ACHN (cell line): ENCODE measurements around the gene AK2.
A peak's percentile ranks its signal among the peaks of the same experiment; 100 is the strongest.

Experiments used
- DNase-seq: peaks from one replicate; pipeline ENCODE4 v3.0.0-alpha.2; 2015
- in situ Hi-C: cut with HindIII; loops from 2 replicates; pipeline ENCODE4 v1.10.0; 2017; ENCODE audit warnings: low sequenced_read_pairs, low pct_ligation_motif_present, low pct_unique_long_range_greater_than_20kb

Gene AK2

GRCh38 chr1:32964461-32965250 lies 72.0 kb downstream of the AK2 start, which contains the start of gene RNF19B:
Gene RNF19B (minus strand): TSS chr1:32964809. CDS start chr1:32964685, 124 bp downstream.
- in situ Hi-C loops: no loop called here

GRCh38 chr1:32963746-32964460 lies 72.8 kb downstream of the AK2 start:
- in situ Hi-C loops: no loop called here
- peak; percentile 50 for DNase-seq

More at GRCh38 chr1:32964461-32965250, 72.0 kb downstream of the AK2 start, which contains the start of gene RNF19B:
- peak; percentile 92 for DNase-seq

GRCh38 chr1:32962248-32962896 lies 74.3 kb downstream of the AK2 start:
- in situ Hi-C loops: no loop called here
- peak; percentile 33 for DNase-seq

GRCh38 chr1:32960819-32961355 lies 75.8 kb downstream of the AK2 start:
- in situ Hi-C loops: no loop called here
- no peak for DNase-seq

GRCh38 chr1:32960342-32960741 lies 76.3 kb downstream of the AK2 start:
- DNase-seq: no peak
- in situ Hi-C loops: no loop called here

GRCh38 chr1:32958827-32959226 lies 77.9 kb downstream of the AK2 start:
- no peak for DNase-seq
- in situ Hi-C loops: no loop called here
